Measurements from ENCODE around the gene ENO4. TPM values are rescaled to one million over a fixed set of nuclear protein-coding genes. Genes with fewer than 3 reads are reported as not detected.

The ENO4 gene
- total and polyA plus RNA-seq, 10 of the 15 experiments (the other 5 are each of a cell fraction or from before 2014, with no cell fraction given), result 0.12 to 0.37 (median 0.18) TPM; not detected in 7

- no peak for FAIRE-seq
- BruUV-seq (replicated peaks), result no TSS peak
- ATAC-seq, result no peak
- Histone ChIP-seq H3K9me3 (replicated peaks; ENCODE audit: control insufficient read depth, insufficient read depth, low read length) (no peaks in the 10 kb centered on the region), H3K9ac (ENCODE audit: control insufficient read depth, insufficient read depth, low read length) (no peak overlapping the region), H3K4me1 (ENCODE audit: control insufficient read depth, insufficient read depth, low read length) (no peaks in the 10 kb centered on the region), H3K27me3 (replicated peaks in 1 of 2; ENCODE audit: control insufficient read depth in 2 of 2, insufficient read depth in 2 of 2, low read length in 1 of 2) (peaks cover 0 to 6% of the 10 kb centered on the region in 2 experiments; a peak in 2 of 4 replicates), H2AFZ (ENCODE audit: control insufficient read depth, low read depth, low read length) (no peak overlapping the region), H3K4me2 (ENCODE audit: control insufficient read depth, insufficient read depth) (no peak overlapping the region), H3K79me2 (ENCODE audit: control insufficient read depth, insufficient read depth, low read length) (no peaks in the 10 kb centered on the region), H3K27ac (ENCODE audit: control insufficient read depth, insufficient read depth) (no peak overlapping the region), H4K20me1 (ENCODE audit: control insufficient read depth, insufficient read depth) (no peaks in the 10 kb centered on the region), H3K36me3 (ENCODE audit: control insufficient read depth in 2 of 2, insufficient read depth in 2 of 2, low read length in 1 of 2) (no peaks in the 10 kb centered on the region), H3K4me3 (no peak overlapping the region)
- in situ Hi-C loops (cut with MboI) (no loop called here), intact Hi-C loops (cut with micrococcal nuclease; ENCODE audit: unreplicated experiment) (no loop called here)
- POLR2A ChIA-PET, result no interaction called here
- WGBS (ENCODE audit: insufficient coverage, insufficient replicate concordance, low lambda C conversion rate, missing lambda C conversion rate), result 35% methylated on average over 8 of the region's 11 CpGs
- RAD21 ChIA-PET (ENCODE audit: unreplicated experiment), result no interaction called here
- CTCF ChIA-PET, result interaction anchor here (0.5 to 1.2 kb wide), 3 partner anchors 11 to 96 kb away, joined by 3 to 4 read pairs (median 4); no protein-coding TSS in a partner anchor
- SMC1A ChIA-PET (ENCODE audit: uncharacterized antibody, unreplicated experiment), result interaction anchor here (1.2 to 1.5 kb wide), 3 partner anchors 10 to 96 kb away, joined by 3 read pairs; no protein-coding TSS in a partner anchor
- no peak for DNase-seq (ENCODE audit: low read depth, low spot score)
- TF ChIP-seq, protein P1, sequence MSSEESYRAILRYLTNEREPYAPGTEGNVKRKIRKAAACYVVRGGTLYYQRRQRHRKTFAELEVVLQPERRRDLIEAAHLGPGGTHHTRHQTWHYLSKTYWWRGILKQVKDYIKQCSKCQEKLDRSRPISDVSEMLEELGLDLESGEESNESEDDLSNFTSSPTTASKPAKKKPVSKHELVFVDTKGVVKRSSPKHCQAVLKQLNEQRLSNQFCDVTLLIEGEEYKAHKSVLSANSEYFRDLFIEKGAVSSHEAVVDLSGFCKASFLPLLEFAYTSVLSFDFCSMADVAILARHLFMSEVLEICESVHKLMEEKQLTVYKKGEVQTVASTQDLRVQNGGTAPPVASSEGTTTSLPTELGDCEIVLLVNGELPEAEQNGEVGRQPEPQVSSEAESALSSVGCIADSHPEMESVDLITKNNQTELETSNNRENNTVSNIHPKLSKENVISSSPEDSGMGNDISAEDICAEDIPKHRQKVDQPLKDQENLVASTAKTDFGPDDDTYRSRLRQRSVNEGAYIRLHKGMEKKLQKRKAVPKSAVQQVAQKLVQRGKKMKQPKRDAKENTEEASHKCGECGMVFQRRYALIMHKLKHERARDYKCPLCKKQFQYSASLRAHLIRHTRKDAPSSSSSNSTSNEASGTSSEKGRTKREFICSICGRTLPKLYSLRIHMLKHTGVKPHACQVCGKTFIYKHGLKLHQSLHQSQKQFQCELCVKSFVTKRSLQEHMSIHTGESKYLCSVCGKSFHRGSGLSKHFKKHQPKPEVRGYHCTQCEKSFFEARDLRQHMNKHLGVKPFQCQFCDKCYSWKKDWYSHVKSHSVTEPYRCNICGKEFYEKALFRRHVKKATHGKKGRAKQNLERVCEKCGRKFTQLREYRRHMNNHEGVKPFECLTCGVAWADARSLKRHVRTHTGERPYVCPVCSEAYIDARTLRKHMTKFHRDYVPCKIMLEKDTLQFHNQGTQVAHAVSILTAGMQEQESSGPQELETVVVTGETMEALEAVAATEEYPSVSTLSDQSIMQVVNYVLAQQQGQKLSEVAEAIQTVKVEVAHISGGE (CRISPR knock-in tag; IDR thresholded peaks at IDR 0.05), result no peak
- TF ChIP-seq EP300 (IDR thresholded peaks at IDR 0.05; ENCODE audit: borderline replicate concordance in 1 of 2, control insufficient read depth in 1 of 2, low read depth in 2 of 2, low read length in 2 of 2) (no peak), MYB (IDR thresholded peaks at IDR 0.05; ENCODE audit: borderline replicate concordance, low read depth, low read length) (no peak), SP1 (IDR thresholded peaks at IDR 0.05; ENCODE audit: low read depth, low read length) (no peak), POLR2A (IDR thresholded peaks at IDR 0.05; ENCODE audit: low read depth, low read length) (no peak)
Measured at GRCh38 chr10:116892907-116893685, 43.8 kb downstream of the ENO4 start.
